GM19193 (cell line): ENCODE results near the gene PLCB1.

Experiments
- POLR2A ChIP-seq: IDR thresholded peaks from 4 replicates; pipeline ENCODE4 v1.6.1; 2011; ENCODE audit not compliant: insufficient read depth, insufficient read length; ENCODE audit errors: extremely low read depth

PLCB1 gene

DNA sequence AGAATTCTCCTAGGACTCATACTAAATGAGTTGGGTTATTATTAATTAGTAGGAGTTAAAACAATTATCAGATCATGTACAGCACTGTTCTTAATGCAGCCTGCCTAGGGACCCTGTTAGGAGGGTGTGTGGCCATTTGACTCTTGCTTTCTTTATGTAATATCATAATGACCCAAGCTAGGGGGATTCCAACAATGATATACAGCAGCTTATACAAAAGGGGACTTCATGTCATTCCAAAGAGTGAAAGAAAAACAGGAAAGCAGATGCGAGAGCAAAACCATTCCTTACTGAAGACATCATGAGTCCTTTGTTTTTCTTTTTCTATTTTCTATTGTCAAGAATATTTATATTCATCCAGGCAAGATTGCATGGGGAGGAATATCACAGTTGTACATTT, 455.2 kb downstream of the PLCB1 start:
- TF ChIP-seq POLR2A: no peak

GRCh38 chr20:8587810-8588209, 455.7 kb downstream of the PLCB1 start:
- no peak for TF ChIP-seq POLR2A

DNA sequence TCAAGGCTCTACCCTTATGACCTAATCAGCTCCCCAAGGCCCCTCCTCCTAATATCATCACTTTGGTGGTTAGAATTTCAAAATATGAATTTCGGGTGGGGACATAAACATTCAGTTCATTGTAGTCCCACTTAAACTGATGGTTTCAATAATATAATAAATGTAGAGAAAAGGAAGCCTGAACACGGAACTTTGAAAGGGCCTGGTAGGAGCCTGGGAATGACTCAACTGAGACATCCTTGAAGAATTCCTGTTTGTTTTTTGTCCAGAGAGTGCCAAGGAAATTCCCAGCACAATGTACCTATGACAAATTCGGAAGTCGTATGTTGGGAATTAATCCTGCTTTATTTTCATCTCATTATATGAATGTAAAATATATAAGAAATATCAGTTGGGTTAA, 457.9 kb downstream of the PLCB1 start:
- no peak for TF ChIP-seq POLR2A

DNA sequence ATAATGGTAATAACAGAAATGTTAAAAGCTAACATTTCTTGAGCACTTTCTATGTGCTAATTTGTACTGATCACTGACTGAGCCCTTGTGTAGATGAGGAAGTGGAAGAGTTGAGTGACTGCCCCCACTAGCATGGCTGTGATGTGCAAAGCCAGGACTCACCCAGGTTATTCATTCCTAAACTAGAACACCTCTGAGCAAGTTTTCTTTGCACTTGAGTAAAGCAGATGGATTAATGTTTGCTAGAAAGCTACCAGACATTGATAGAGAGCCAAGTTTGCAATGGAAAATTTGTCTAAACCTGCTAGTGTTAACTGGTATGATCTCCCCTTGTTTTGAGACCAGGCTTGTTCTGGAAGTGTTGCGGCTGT, 469.5 kb downstream of the PLCB1 start:
- no peak for TF ChIP-seq POLR2A

GRCh38 chr20:8602389-8603116, 470.5 kb downstream of the PLCB1 start:
- no peak for TF ChIP-seq POLR2A

DNA sequence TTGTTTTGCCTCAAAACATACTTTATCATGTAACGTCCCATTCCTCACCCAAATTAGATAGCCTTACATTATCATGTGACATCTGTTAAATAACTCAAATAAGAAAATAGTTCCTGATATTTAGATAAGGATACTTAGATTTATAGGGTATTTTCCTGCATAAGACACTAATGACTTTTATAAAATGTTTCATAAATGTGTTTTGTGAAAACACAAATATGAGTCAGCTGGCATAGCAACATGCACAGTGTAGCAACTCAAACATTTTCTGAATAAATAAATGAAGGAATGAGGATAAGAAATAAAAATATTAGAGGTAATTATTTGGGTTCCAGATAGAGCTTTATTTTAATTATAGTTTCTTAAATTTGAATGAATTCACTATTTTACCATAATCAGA, 476.4 kb downstream of the PLCB1 start:
- TF ChIP-seq POLR2A: no peak

DNA sequence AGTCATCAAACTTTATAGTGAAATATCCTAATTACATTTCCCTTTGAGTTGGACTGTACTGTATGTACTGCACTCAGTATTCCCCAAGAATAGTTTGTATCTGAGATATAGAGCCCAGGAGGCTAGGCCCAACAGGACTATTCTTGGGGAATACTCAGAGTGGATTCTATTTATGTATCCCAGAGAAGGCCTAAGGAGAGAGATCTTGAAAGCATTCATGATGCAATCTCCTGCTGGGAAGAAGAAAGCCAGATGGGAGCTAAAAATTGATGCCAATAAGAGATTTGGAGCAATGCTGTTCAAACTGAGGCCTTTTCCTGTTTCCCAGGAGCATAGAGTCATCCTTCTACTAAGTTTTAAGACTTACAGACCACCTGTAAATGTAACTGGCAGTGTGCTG, 484.7 kb downstream of the PLCB1 start:
- TF ChIP-seq POLR2A: no peak

DNA sequence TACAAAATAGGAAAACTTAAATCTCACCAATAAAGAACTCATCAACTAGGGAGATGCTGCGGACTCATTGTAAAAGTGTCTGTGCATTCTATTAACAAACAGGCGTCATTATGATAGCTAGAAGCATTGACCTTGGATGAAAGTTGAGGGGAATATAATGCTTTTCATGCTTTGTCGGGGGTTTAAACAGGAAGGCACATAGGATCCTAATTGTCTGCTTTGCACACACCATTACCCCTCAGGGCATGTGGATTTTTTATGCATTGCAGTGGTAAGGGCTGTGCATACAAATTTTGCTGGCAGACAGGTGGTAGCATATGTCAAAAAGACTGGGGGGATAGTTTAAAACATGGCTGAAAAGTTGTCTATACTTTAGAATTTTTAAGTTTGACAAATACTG, 488.9 kb downstream of the PLCB1 start:
- TF ChIP-seq POLR2A: no peak

GRCh38 chr20:8624046-8624445, 492.0 kb downstream of the PLCB1 start:
- no peak for TF ChIP-seq POLR2A

GRCh38 chr20:8624616-8625015, 492.6 kb downstream of the PLCB1 start:
- TF ChIP-seq POLR2A: no peak

GRCh38 chr20:8627340-8628004, 495.4 kb downstream of the PLCB1 start:
- TF ChIP-seq POLR2A: no peak

DNA sequence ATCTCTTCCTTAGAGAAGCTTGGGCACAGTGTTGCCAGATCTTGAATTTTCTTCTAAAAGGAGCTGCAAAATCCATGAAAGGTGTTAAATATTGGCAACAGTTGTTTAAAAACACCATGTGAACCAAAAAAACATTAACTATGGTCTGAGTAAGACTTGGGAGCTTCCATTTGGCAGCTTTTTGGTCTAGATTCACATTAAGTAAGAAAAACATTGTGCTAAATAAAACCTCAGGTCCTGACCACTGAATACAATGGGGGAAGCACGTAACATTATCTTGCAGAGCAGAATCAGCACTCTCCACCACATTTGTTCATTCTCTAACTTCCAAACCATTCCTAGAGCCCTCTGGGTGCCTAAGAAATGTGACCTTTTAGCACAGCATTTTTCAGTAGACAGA, 499.2 kb downstream of the PLCB1 start:
- TF ChIP-seq POLR2A: no peak

DNA sequence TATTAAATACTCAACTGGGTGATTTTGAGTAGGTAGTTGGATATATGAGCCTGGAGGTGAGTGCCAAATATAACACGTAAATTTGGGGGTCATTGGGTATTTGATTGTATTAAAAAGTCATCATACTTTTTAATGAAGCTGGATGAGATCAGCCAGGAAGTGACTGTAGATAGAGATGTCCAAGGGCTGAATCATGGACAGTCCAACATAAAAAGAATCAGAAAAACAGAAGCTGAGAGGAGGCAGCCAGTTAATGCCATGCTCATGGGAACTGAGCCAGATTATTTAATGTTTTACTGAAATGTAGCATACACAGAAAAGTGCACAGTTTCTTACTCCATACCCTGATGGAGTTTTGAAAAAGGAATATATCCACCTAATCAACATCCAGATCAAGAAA, 501.3 kb downstream of the PLCB1 start:
- no peak for TF ChIP-seq POLR2A

- no peak for TF ChIP-seq POLR2A
These were observed 503.0 kb downstream of the PLCB1 start for GRCh38 chr20:8635048-8635572.

DNA sequence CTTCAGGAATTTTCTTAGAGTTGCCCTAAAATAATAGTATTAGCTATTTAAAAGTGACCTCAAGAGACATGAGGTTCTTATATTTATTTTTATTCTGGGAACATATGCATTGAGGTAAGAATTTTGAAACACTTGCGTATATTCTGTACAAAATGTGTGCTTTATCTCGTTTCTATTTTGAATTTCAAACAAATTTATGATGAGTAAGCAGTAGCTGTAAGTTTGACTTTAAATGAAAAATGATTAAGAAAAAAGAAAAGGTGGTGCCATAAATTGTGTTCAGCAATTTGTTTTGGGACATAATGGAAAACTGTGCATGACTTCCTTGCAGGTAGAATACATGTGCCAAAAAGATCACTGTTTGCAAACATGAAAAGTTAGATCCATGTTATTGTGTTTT, 503.8 kb downstream of the PLCB1 start:
- no peak for TF ChIP-seq POLR2A

- TF ChIP-seq POLR2A: no peak
These were observed 507.2 kb downstream of the PLCB1 start for GRCh38 chr20:8639112-8639778.

GRCh38 chr20:8640461-8640860, 508.4 kb downstream of the PLCB1 start:
- no peak for TF ChIP-seq POLR2A

GRCh38 chr20:8642247-8642646, 510.2 kb downstream of the PLCB1 start:
- no peak for TF ChIP-seq POLR2A
